ENCODE results near the gene FBXL4.

- no peak for TF ChIP-seq CTCF (IDR thresholded peaks at IDR 0.05)
- no peak for TF ChIP-seq POLR2A (IDR thresholded peaks at IDR 0.05)
These were observed 122.0 kb downstream of the FBXL4 start for GRCh38 chr6:98825600-98826230.
